GM19240 (cell line): ENCODE data around the gene PRMT3.
"Not testable (repeated sequence)": the region's sequence is repeated elsewhere in the genome, so short reads cannot be mapped to it uniquely, and the experiment has no call there.

Source experiments
- DNase-seq: peaks from one replicate; pipeline ENCODE4 v3.0.0; 2011; ENCODE audit warnings: low spot score; ENCODE audit not compliant: insufficient read length

PRMT3 gene

DNA sequence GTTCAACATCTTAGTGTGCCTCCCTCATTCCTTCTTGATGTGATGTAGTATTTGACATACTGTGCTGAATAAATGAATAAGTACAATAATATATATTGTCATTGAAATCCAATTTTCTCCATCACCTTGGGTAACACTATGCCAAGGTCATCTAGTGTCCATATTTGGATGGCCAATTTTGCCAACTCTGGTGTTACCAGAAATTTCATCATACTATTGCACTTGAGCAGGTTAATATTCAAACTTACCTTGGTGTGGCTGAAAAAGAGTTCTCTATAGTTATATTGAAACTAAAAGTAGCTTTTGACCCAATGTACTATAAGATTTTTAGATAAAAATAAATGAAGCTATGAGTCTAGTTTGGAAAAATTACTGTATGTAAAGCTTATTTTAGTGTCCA is 113.7 kb downstream of the PRMT3 start:
- no peak for DNase-seq

DNA sequence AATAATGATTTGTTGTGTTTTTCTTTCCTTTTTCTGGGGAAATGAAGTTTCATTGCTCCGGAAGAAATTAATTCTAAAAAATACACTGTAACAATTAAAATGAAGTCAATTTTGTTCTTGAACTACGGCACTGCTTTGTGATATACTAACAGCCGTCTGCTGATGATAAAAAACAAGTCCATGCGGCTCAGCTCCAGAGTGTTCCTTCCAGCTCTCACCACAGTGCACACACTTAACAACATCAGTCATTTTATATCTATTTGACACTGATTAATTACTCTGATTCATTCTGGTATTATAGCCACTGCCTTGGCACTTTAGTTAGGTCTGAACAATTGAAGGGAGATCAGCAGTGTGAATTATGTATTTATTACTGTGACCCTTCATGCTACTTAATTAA is 114.5 kb downstream of the PRMT3 start:
- no peak for DNase-seq

DNA sequence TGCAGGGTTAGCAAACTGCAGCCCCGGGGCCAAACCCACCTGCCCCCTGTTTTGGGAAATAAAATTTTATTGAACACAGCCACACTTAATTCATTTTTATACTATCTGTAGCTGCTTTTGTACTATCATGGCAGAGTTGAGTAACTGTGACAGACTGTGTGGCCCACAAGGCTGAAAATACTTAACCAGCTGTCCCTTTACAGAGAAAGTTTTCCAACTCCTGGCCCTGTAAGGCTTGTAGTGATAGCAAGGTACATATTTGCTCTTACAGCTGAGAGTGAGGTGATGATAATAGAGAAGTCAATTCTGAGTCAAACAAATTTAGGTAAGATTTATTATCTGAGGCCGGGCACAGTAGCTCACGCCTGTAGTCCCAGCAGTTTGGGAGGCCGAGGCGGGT is 124.5 kb downstream of the PRMT3 start:
- DNase-seq, result no peak

DNA sequence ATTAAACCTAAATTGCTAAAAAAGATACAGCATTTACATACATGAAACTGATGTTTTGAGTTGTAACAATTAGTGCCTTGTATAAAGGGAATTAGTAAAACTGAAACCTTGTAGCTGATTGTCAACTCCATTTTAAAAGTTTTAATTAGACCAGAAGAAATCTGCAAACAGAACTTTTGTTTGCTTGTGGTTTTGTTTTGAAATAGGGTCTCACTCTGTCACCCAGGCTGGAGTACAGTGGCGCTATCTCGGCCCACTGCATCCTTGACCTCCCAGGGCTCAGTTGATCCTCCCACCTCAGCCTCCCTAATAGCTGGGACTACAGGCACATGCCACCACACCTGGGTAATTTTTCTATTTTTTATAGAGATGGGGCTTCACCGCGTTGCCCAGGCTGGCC is 125.4 kb downstream of the PRMT3 start:
- DNase-seq, result no peak

DNA sequence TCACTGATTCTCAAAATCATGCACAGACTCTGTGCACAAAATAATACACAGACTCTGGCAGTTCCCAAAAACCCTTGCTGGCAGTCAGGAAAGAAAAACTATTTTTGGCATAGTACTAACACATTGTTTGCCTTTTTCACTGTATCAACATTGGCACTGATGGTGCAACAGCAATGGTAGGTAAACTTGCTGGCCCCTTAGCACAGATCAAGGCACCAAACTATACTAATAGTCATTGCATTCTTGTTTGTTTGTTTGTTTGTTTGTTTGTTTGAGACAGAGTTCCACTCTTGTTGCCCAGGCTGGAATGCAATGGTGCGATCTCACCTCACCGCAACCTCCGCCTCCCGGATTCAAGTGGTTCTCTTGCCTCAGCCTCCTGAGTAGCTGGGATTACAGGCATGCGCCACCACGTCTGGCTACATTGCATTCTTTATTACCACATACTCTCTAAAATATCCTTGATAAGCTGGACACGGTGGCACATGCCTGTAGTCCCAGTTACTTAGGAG is 130.9 kb downstream of the PRMT3 start:
- DNase-seq, result no peak

DNA sequence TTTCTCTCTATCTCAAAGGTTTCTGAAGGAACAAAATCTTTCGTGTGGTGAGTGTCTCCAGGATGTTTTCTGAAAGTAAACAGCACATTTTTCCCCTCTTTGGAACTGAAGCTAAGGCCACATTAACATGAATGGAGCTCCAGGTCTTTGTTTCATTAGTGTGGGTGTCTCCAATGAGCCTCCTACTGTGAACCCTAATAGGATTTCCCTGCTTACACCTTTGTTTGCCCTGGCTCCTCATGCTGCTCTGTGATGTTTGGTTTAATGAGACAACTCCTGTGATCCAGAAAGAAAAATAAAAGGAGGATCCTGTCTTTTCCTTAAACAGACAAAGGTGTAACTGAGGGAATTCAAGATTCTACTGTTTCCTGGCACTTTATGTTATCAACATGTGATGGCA is 135.0 kb downstream of the PRMT3 start:
- no peak for DNase-seq

DNA sequence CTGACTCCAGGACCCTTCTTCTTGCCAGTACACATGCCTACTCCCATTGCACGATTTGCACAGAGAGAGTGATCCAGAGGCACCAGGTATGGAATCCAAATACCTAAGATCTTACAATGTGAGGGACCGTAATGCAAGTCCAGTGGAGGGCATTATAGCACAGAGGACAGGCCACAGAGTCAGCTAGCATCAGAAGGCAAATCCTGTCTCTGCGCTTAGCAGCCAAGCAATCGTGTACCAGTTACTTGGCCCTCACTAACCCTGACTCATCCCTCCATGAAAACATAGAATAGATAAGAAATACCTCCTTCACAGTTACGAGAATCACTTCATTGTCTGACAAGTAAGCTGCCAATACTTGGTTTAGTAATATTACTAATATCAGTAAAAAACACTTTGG is 142.2 kb downstream of the PRMT3 start:
- no peak for DNase-seq

DNA sequence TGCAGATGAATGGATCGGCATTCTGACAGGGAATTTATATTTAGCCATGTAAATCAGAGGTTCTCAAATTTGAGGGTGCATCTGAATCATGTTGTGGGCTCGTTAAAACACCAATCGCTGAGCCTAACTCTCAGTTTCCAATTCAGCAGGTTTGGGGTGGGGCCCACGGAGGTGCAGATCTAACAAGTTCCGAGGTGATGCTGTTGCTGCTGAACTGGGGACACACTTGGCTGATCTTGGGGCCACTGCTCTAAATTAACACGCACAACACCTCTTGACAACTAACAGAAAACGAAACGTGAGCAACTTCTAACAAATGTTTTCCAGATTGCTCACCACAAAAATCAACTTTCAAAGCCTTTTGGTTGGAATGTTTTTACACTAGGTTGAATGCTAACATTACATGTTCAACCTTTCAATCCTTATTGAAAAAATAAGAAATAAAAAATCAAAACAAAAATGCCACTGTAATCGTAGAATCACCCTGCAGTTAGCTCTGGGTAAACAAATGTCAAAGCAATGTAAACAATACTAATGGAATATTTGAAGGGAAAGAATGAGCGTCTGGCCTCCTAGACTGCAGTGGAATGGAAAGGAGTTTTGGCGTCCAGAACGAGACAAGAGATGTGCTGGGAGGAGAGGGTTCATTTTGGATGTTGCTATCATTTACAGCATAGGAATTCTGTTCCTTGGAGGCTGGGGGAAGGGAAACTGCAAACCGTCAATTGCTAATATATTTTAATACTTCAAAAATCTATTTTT is 143.6 kb downstream of the PRMT3 start:
- no peak for DNase-seq

DNA sequence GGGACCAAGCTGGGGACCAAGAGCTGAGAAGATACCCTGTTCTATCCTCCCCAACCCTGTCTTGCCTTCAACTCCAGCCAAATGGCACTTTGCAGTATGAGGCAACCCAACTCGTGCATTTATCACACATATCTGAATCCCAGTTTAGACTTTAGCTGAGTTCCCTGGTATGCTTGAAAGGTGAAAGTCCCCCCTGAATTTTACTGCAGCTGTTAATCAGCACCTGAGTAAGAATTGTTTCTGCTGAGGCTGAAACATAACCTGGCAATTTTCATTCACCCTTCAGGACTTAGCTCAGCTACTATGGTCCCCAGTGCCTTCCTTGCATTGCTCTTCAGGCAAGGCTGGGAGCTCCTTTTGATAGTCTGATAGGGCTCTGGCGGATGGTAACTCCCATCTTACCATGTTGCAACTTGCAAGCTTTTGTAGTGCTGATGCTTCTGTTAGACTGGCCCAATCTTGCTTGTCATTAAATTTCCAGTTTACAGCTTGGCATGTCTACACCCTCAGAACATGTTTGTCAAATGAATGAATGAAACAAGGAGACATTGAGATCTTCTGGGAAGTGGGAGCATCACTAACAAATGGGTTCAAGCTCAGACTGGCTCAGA is 147.9 kb downstream of the PRMT3 start:
- DNase-seq, result no peak

DNA sequence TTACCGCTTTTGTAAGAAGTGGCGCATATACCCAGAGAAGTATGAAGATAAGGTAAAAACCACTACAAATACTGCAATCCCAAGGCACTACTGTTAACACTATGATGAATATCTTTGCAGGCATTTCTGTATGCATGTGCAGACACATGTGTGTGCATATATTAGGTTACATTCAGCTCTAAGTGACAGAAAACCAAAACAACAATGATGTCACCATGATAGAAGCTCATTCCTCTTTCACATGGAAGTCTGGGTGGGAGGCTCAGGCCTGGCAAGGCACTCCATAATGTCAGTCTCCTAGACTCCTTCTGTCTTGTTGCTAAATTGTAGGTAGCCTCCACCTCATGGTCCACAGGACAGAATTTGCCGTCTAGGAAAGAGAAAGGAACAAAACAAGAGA is 148.8 kb downstream of the PRMT3 start:
- DNase-seq, result no peak

DNA sequence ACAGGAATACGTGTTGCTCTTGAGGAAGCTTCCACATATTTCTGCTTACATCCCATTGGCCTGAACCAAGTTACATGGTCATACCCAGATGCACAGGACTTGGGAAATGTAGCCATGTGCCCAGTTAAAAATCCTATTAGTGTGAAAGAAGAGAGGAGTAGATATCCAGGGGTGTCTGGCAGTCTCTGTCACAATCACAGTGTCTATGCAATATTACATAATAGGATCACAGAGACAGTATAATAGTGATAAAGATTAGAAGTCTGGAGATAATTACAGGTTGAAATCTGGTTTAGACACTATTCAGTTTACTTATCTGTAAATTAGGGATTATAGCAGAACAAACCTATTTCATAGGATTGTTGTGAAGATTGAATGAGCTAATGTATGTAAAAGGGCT is 149.3 kb downstream of the PRMT3 start:
- no peak for DNase-seq

DNA sequence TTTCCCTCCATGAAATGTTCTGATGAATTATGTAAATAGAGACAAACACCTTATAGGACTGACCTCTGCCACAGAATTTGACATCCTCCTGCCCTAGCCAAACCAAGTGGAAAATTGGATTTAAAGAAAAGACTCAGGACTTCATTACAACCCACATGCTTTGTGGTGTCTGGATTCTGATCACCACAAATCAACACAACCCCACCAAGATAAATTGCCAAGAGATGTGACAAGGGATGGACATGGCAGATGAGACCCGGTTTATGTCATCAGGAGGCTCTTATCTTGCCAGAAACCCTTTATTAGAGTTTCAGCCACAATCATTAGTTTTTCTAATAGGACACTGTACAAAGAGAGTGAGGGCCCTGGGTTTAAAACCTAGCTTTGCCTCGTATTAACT is 154.0 kb downstream of the PRMT3 start:
- no peak for DNase-seq

DNA sequence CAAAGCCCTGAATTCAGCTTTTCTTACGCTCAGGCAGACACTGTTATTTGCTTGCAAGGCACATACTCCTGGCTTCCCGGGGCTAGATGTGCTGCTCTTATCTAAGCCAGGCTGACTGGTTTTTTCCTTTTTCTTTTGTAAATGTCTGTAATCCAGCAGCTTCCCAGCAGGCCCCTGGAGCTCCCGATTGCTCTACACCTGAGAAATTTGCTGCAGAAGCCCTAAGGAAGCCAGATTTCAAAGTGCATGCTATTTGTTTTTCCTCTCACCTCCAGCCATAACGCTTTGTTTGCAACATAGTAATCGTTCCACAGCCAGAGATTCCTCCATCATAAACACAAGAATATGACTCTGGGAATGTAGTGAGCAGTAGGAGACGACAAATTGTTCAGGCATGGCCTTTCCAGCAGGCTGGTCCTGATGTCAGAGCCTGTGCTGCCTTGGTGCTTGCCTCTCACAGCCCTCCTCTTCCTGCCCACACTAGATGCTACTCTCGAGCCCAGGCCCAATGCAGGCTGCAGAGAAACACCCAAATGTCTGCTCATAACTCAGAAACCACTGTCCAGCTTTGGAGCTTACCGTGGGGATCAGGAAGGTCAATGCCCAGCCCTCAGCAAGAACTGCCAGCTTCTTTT is 157.2 kb downstream of the PRMT3 start:
- DNase-seq, result no peak

DNA sequence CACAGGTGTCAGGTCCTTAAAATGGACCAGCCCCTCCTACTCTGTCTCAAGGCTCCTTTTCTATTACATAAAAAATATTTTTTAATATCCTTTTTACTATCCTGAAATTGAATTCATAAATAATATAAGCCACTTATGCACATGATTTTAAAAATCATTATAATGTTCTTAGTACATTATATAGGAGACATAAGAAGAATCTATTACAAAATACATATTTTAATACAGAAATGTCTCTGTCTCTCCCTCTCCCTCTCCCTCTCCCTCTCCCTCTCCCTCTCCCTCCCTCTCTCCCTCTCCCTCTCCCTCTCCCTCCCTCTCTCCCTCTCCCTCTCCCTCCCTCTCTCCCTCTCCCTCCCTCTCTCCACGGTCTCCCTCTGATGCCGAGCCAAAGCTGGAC is 159.9 kb downstream of the PRMT3 start:
- no peak for DNase-seq

DNA sequence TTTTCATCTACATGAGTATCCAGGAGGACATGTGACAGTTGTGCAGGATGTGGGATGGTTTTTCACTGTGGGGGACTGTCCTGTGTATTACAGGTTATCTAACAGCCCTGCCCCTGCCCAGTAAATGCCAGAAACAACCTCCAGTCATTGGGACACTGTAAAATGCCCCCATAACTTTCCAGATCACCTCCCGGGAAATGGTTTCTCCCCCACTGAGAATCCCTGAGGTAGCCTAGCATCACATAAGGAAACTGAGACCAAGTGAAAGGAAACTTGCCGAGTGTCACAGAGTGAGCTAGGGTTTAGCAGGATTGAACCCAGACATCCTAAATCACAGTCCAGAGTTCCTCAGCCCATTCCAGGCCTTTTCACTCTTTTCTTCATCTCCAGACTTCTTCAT is 163.6 kb downstream of the PRMT3 start:
- no peak for DNase-seq

DNA sequence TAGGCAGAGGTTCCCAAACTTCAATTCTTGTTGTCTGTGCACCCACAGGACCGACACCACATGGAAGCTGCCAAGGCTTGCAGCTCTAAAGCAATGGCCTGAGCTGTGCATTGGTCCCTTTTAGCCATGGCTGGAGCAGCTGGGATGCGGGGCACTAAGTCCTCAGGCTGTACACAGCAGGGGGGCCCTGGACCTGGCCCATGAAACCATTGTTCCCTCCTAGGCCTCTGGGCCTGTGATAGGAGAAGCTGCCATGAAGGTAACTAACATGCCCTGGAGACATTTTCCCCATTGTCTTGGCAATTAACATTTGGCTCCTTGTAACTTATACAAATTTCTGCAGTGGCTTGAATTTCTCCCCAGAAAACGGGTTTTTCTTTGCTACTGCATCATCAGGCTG is 168.3 kb downstream of the PRMT3 start:
- DNase-seq, result no peak

DNA sequence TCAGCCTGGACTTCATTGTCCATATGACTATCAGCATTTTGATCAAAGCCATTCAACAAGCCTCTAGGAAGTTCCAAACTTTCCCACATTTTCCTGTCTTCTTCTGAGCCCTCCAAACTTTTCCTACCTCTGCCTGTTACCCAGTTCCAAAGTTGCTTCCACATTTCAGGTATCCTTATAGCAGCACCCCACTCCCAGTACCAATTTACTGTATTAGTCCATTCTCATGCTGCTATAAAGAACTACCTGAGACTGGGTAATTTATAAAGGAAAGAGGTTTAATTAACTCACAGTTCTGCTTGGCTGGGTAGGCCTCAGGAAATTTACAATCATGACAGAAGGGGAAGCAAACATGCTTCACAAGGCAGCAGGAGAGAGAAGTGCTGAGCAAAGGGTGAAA is 168.9 kb downstream of the PRMT3 start:
- DNase-seq, result not testable (repeated sequence)

DNA sequence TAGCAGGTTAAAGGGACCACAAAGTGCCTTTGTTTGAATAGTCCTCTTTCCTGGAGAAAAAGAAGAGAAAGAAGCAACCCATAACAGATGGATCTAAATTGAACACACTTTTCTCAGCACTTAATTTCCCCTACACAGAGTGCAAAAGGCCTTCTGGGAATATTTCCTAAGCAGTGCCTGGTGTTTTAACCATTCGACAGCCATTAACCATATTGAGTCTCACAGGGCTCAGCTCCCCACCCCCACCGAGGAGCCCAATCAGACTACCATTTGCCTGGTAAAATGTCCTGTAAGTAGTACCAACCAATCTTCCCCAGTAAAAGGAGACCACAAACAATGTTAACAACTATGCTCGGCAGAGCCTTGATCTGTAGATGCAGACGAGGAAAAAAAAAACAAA is 171.2 kb downstream of the PRMT3 start:
- no peak for DNase-seq
